ENCODE data around the gene FGB. TPM values are rescaled to one million over a fixed set of nuclear protein-coding genes. Genes with fewer than 3 reads are reported as not detected.

Gene FGB
- total and polyA plus RNA-seq, 2 donors (not counting 3 experiments of a cell fraction or from before 2014, with no cell fraction given), result not detected

DNA sequence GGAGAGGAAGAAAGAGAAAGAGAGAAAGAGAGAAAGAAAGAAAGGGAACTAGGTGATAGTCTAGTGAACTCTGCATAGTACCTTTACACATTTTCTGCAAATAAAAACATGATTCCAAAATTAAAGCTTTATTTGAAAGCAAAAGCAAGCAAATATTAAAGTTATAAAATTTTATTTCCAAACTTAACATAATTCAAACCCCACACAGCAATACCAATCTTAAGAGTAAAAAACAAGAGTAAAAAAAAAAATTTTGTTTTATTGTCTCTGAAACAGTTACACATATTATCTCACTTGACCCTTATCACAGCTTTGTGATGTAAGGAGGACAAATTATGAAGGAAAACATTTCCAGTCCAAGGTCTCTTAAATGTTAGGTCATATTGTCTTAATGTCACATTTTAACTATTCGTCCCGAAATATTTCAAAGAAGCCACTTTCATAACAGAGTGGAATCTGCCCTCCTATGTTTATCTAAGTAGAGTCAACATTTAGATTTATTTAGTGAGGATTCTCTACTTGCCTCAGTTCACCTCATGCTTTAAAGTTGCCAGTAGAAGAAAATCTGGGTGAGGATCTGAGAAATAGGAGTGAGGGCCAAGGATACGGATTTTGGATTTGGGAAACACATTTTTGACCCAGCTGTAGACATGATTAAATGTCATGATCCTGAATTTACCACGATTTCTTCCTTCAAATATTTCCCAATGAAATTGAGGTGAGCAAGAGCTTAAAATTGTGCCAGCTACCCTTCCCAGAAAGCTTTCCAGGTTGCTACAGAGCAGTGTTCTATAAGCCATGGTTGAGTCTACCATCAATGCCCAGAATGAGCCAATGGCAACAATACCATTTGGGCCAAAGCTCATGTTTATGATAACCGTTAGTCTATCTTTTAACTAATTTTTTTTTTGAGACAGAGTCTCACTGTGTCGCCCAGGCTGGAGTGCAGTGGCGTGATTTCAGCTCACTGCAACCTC lies 35.3 kb downstream of the FGB start:
- DNase-seq (ENCODE audit: low read depth, low spot score) (no peak), FAIRE-seq (no peak)
- H3K4me3 ChIP-seq (replicated peaks in 1 of 3; ENCODE audit: insufficient read depth in 1 of 3, low read depth in 1 of 3, low read length in 3 of 3), result no peak overlapping the region
- dilution Hi-C loops (cut with MboI; ENCODE audit: extremely low pct_ligation_motif_present, low sequenced_read_pairs) (no loop called here), intact Hi-C loops (cut with micrococcal nuclease) (no loop called here)
- TF ChIP-seq EZH2 (IDR thresholded peaks at IDR 0.05; ENCODE audit: borderline replicate concordance, low read depth, low read length, severe bottlenecking) (no peak), JUN (IDR thresholded peaks at IDR 0.05; ENCODE audit: borderline replicate concordance, insufficient read depth, insufficient read length, low read depth) (no peak), POLR2AphosphoS5 (IDR thresholded peaks at IDR 0.05; ENCODE audit: insufficient read depth, low read depth, low read length) (no peak), MYC (IDR thresholded peaks at IDR 0.05; ENCODE audit: low read depth, low read length) (no peak), FOS (IDR thresholded peaks at IDR 0.05; ENCODE audit: borderline replicate concordance, insufficient read depth, low read length) (no peak)
- TF ChIP-seq, protein P1, sequence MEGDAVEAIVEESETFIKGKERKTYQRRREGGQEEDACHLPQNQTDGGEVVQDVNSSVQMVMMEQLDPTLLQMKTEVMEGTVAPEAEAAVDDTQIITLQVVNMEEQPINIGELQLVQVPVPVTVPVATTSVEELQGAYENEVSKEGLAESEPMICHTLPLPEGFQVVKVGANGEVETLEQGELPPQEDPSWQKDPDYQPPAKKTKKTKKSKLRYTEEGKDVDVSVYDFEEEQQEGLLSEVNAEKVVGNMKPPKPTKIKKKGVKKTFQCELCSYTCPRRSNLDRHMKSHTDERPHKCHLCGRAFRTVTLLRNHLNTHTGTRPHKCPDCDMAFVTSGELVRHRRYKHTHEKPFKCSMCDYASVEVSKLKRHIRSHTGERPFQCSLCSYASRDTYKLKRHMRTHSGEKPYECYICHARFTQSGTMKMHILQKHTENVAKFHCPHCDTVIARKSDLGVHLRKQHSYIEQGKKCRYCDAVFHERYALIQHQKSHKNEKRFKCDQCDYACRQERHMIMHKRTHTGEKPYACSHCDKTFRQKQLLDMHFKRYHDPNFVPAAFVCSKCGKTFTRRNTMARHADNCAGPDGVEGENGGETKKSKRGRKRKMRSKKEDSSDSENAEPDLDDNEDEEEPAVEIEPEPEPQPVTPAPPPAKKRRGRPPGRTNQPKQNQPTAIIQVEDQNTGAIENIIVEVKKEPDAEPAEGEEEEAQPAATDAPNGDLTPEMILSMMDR (IDR thresholded peaks at IDR 0.05; ENCODE audit: extremely low read depth in 1 of 2, insufficient read depth in 1 of 2, low read depth in 1 of 2, low read length in 2 of 2), result no peak
- no peaks in the 10 kb centered on the region for H3K27me3 ChIP-seq (ENCODE audit: control insufficient read depth in 2 of 2, insufficient read depth in 2 of 2, low read length in 2 of 2)
- H3K9ac ChIP-seq (replicated peaks; ENCODE audit: extremely low read depth, insufficient read depth, low read length), result no peak overlapping the region
- CTCF ChIA-PET, result interaction anchor here (1.3 kb wide), 1 partner anchor 21 kb away, joined by 4 read pairs; no protein-coding TSS in a partner anchor
- no peaks in the 10 kb centered on the region for H3K4me1 ChIP-seq (ENCODE audit: control insufficient read depth, extremely low read depth, insufficient read depth, low read length)
- H2AFZ ChIP-seq (ENCODE audit: low read depth, low read length), result no peak overlapping the region
- H3K4me2 ChIP-seq (ENCODE audit: insufficient read depth, low read length), result no peak overlapping the region
- H3K9me3 ChIP-seq (replicated peaks; ENCODE audit: control insufficient read depth, insufficient read depth, low read length), result no peaks in the 10 kb centered on the region
- no TSS peak for BruUV-seq (replicated peaks)
- no peaks in the 10 kb centered on the region for H3K79me2 ChIP-seq (ENCODE audit: control insufficient read depth, insufficient read depth, low read length)
- no peaks in the 10 kb centered on the region for H3K36me3 ChIP-seq (ENCODE audit: control insufficient read depth in 2 of 2, extremely low read depth in 1 of 2, insufficient read depth in 2 of 2, low read length in 2 of 2)
- POLR2A ChIA-PET, result no interaction called here
- no peaks in the 10 kb centered on the region for H4K20me1 ChIP-seq (replicated peaks; ENCODE audit: control insufficient read depth, extremely low read depth, insufficient read depth, low read length)
- H3K9me1 ChIP-seq (replicated peaks; ENCODE audit: control insufficient read depth, extremely low read depth, insufficient read depth, low read length), result no peaks in the 10 kb centered on the region
- no peak overlapping the region for H3K27ac ChIP-seq (ENCODE audit: insufficient read depth, low read depth, low read length)

Measured in endothelial cell of umbilical vein (primary cell).